LNCaP clone FGC (cell line): Measurements from ENCODE around the gene CCDC92B.

Experiments
- DNase-seq: peaks from one replicate; pipeline ENCODE4 v3.0.0-alpha.2; 2011; ENCODE audit warnings: low read depth
- H3K4me3 ChIP-seq: 2 replicates; pipeline ENCODE4 v1.5.1; 2011; ENCODE audit warnings: mild to moderate bottlenecking, low read depth, low read length, control low read depth
- TF ChIP-seq, protein P1 (sequence below): IDR thresholded peaks from 2 replicates; pipeline ENCODE4 v1.5.1; 2012; ENCODE audit warnings: mild to moderate bottlenecking; ENCODE audit not compliant: control insufficient read depth, insufficient read depth; ENCODE audit errors: extremely low read depth

Gene CCDC92B

GRCh38 chr17:2706911-2707510, 42.4 kb downstream of the CCDC92B start:
- DNase-seq: no peak
- no peak overlapping the region for H3K4me3 ChIP-seq
- TF ChIP-seq, protein P1, sequence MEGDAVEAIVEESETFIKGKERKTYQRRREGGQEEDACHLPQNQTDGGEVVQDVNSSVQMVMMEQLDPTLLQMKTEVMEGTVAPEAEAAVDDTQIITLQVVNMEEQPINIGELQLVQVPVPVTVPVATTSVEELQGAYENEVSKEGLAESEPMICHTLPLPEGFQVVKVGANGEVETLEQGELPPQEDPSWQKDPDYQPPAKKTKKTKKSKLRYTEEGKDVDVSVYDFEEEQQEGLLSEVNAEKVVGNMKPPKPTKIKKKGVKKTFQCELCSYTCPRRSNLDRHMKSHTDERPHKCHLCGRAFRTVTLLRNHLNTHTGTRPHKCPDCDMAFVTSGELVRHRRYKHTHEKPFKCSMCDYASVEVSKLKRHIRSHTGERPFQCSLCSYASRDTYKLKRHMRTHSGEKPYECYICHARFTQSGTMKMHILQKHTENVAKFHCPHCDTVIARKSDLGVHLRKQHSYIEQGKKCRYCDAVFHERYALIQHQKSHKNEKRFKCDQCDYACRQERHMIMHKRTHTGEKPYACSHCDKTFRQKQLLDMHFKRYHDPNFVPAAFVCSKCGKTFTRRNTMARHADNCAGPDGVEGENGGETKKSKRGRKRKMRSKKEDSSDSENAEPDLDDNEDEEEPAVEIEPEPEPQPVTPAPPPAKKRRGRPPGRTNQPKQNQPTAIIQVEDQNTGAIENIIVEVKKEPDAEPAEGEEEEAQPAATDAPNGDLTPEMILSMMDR: no peak

GRCh38 chr17:2705888-2706795, 43.3 kb downstream of the CCDC92B start:
- TF ChIP-seq, protein P1: no peak
- DNase-seq: no peak
- no peak overlapping the region for H3K4me3 ChIP-seq

DNA sequence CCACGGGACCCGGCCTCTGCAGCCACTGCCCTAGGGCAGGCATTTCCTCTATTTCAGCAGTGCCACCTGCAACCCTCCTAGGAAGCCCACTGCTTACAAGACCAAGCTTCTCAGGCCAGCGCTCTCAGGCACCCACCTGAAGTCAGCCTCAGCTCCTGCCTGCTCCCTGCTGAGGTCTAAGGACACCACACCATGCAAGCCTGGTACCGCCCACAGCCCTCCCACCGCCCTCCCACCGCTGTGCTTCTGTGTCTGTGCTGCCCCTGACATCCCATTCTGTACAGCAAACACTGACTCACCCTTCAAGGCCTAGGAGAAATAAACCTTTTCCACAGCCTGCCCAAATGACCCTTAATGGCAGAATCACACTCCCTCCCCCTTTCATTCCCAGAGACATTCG, 44.2 kb downstream of the CCDC92B start:
- H3K4me3 ChIP-seq: no peak overlapping the region
- no peak for DNase-seq
- TF ChIP-seq, protein P1: no peak

DNA sequence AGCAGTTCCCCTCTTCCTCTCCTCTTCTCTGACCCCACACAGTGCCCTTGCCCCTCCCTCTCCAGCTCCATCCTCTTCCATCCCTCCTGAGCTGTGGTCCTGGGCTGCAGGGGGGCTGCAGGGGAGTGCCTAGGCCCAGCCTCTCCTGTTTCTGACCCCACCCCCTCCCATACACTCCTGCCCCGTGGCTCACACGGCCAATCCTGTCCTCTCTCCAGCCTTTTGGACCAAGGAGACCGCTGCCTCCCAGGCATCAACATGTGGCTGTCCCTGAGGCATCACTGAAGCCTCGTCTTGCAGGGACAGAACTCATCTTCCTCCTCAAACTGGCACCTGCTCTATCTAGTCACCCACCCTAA, 44.6 kb downstream of the CCDC92B start:
- DNase-seq: no peak
- TF ChIP-seq, protein P1: no peak
- no peak overlapping the region for H3K4me3 ChIP-seq

DNA sequence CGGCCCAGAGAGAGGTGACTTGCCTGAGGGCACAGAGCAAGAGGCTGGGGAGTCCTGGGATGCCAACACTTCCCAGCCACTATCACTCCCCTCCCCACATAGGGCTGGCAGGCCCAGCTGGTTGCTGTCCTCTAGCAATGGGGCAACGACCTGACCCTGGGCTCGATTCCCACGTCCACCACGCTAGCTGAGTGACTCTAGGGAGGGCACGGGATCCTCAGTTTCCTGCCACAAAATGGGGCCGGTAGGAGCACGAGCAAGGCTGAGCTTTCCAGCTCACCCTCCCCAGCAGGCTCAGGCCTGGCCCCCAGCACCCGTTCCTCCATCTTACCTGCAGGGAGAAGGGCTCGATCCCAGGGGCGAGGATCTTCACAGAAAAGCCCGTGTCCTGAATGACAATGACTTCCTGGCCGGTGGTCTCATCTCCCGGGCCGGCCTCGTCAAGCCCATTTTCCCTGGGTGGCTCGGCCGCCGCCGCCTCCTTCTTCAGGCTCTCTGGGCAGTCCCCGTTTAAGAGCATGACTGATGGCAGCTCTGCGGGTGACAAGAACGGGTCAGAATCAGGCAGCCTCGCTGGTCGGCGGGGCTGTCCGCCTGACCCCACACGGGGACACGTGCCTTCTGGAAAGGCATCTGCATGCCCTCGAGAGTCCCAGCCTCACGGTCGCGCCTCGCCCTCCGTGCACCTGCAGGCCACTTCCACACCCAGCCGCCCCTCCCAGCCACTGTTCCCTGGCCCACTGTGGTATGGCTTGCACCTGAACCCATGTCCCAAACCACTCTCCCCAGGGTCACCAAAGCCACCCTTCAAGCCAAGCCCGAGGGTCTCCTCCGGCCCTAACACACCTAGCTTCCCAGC, 45.2 kb downstream of the CCDC92B start:
- no peak for DNase-seq
- TF ChIP-seq, protein P1: no peak
- no peak overlapping the region for H3K4me3 ChIP-seq

DNA sequence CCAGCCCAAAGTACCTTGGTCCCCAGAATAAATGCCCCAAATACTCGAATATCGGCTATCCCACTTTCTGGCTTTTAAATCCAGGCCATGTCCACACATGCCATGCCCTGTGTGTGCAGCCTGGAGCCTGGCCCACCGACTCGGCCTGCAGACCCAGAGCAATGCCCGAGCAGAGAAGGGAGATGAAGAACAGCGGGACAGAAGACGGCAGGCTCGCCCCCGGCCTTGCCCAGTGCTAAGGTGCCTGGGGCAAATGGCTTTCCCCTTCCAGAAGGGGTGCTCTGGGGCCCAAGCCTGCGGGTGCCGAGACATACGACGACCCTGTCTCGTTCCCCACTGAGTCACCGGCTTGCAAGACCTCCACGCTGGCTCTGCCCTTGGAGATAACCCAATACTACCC, 45.8 kb downstream of the CCDC92B start:
- no peak for DNase-seq
- TF ChIP-seq, protein P1: no peak

More for the DNA sequence above, 45.8 kb downstream of the CCDC92B start:
- no peak overlapping the region for H3K4me3 ChIP-seq
